GM18508 (cell line): Measurements from ENCODE around the gene ATP8A2.

Experiments used
- ATAC-seq: cut with Tn5 transposase; IDR thresholded peaks from one replicate; pipeline ENCODE4 v1.9.1; 2021; ENCODE audit warnings: moderate number of reproducible peaks; ENCODE audit not compliant: insufficient read depth, unreplicated experiment

ATP8A2 gene

GRCh38 chr13:26017196-26017921 lies 645.6 kb downstream of the ATP8A2 start:
- ATAC-seq: no peak

GRCh38 chr13:26017932-26018665 lies 646.3 kb downstream of the ATP8A2 start:
- ATAC-seq: no peak

GRCh38 chr13:26019251-26019650 lies 647.5 kb downstream of the ATP8A2 start:
- ATAC-seq: no peak

- ATAC-seq: no peak
Measured at GRCh38 chr13:26019881-26020870, 648.4 kb downstream of the ATP8A2 start.

- no peak for ATAC-seq
Measured at GRCh38 chr13:26020891-26021290, 649.1 kb downstream of the ATP8A2 start.

DNA sequence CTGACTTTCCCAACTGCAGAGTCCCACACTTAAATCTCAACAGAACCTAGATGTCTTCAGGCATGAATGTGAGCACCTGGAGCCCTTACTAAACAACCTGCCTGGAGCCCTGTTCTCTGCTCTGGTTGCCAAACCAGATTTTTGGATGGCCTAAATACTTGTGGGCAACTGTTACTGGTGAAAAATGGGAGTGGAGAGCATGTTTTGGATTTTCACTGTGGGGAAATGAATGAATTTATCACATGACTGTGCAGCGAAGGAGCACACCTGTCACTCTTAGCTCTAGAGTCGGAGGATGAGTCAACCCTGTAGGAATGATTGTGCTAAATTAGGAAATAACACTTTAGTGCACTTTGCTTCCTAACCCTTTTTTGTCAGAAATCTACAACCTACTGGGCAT lies 649.7 kb downstream of the ATP8A2 start:
- ATAC-seq: no peak

- no peak for ATAC-seq
Measured at GRCh38 chr13:26021956-26022355, 650.2 kb downstream of the ATP8A2 start.

DNA sequence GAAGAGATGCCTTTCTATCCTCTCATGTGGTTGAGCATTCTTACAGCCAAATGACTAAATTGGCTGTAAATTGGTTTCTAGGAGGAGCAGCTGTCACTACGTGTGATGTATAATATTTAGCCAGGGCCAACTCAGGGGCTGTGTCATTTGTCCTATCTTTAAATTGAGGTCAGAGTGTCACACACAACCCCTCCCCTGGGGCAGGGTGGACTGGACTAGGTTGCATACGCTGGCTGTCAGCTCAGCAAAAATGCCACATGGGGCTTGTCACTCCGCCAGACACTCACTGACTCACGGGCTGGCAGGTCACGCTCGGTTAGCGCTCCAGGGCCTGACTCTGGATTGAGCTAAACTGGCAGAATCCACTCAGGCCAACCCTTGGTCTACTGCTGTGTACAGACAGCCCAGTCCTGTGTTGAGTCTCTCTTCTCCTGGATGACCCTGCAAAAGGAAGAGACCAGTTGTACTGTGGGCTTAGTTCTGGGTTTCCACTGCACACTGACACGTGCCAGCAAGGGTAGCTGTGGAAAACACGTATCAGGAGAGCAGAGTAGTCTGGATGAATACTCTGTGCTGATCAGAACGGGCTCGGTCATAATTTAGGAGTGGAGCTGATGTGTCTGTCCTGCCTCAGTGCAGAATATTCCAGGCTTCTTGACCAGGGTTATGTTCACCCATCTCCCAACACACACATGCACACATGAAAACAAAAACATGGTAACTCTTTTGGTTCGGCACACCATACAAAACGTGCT lies 650.9 kb downstream of the ATP8A2 start:
- ATAC-seq: no peak

GRCh38 chr13:26024558-26024957 lies 652.8 kb downstream of the ATP8A2 start:
- no peak for ATAC-seq

DNA sequence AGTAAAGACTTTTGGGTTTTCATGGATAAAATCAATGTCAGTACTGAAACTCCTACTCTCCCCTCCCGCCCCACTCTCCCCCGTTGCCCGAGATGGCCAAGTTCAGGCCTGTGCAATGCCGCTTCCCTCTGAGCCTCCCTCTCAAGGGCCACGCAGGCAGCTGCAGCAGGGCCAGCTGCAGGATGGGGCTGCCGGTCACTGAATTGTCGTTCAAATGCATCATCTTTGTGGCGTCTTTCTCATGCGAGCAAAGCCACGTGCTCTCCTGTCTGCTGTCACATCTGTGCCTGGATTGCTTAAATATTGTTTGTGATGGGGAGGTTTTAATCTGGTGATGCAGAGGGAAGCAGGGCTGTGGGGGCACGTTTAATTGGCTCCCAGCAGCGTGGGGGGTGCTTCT lies 653.4 kb downstream of the ATP8A2 start:
- no peak for ATAC-seq

GRCh38 chr13:26025771-26026170 lies 654.0 kb downstream of the ATP8A2 start:
- no peak for ATAC-seq

DNA sequence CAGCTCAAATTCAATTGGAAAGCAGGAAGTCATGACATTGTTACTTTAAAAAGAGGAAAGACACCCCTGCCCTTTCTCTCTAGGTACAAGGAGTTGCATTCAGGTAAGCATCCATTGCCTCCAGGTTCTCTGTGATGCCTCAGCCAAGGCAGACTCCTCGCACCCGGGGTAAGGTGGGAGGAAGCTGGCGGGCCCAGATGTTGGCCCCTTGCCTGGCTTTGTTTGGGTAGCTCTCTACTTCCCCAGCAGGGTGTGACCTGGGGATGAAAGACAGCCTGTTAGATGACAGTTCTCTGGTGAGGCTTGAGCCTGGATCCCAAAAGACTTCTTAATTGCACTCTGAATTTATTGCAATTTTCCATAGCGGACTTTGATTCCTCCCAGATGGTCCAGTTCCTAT lies 654.4 kb downstream of the ATP8A2 start:
- no peak for ATAC-seq

DNA sequence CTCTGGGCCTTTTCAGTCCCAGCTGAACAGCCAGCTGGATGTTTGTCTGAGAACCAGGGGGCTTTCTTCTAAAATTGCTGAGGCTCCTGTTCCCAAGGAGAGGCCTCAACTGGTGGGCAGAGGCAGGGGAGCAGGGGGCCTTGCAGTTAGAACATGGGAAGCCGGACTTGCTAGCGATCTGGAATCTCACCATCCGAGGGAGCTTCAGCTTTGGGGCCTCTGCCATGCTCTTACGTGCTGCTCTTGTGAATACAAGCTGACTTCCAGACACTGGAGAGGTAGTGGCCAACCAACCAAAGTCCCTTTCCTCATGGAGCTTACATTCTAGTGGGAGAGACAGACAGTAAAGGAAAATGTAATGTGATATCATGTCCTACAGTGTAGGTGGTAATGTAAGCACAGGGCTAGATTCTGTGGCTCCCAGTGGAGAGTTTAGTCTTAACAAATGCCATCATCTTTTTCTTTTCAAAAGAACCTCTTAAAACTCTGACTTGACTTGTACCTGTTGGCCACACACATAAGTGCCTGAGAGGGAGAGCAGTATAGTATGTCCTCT lies 657.9 kb downstream of the ATP8A2 start:
- no peak for ATAC-seq

- no peak for ATAC-seq
Measured at GRCh38 chr13:26030331-26030730, 658.6 kb downstream of the ATP8A2 start.

GRCh38 chr13:26034018-26034417 lies 662.2 kb downstream of the ATP8A2 start:
- no peak for ATAC-seq

GRCh38 chr13:26036383-26036782 lies 664.6 kb downstream of the ATP8A2 start:
- ATAC-seq: no peak

- ATAC-seq: no peak
Measured at GRCh38 chr13:26037302-26037701, 665.5 kb downstream of the ATP8A2 start.

DNA sequence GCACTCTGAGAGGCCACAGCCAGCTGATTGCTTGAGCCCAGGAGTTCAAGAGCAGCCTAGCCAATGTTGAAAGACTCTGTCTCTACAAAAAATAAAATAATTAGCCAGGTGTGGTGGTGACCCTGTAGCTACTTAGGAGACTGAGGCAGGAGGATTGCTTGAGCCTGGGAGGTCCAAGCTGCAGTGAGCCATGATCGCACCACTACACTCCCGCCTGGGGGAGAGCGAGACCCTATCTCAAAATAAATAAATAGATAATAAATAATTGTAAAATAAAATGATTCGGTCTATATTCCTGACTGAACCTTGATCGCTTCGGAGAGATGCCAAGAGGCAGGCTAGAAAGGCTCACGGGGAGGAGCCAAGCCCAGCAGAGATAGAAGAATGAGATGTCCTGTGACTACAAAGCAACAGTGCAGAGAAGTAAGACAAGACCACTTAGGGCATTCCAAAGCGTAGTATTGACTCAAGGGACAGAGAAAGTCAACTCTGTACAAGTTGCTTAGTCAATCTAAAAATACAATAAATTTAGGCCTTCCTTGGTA lies 667.2 kb downstream of the ATP8A2 start:
- no peak for ATAC-seq

- no peak for ATAC-seq
Measured at GRCh38 chr13:26041444-26041843, 669.7 kb downstream of the ATP8A2 start.
